ENCODE results near the gene GMDS. TPM values are rescaled to one million over a fixed set of nuclear protein-coding genes. Genes with fewer than 3 reads are reported as not detected.
A peak's percentile ranks its signal among the peaks of the same experiment; 100 is the strongest.

Gene GMDS
- total RNA-seq, 1 experiment from 2014 or later, result 35.0 TPM

- TF ChIP-seq PREB (CRISPR knock-in tag; IDR thresholded peaks at IDR 0.05; ENCODE audit: borderline replicate concordance) (no peak), NR2C2 (CRISPR knock-in tag; IDR thresholded peaks at IDR 0.05) (no peak), ZNF671 (CRISPR knock-in tag; IDR thresholded peaks at IDR 0.05) (no peak), ZNF121 (CRISPR knock-in tag; IDR thresholded peaks at IDR 0.05) (no peak), ETV6 (CRISPR knock-in tag; IDR thresholded peaks at IDR 0.05) (no peak), ATF1 (CRISPR knock-in tag; IDR thresholded peaks at IDR 0.05) (no peak)
Measured at GRCh38 chr6:1611322-1611571, 634.2 kb downstream of the GMDS start (continued).

GRCh38 chr6:1610497-1611321 lies 634.7 kb downstream of the GMDS start:
- no peak for ATAC-seq
- Mint-ChIP-seq H3K36me3 (no peaks in the 10 kb centered on the region), H3K4me1 (peaks cover 39% of the 10 kb centered on the region), H3K4me3 (peak overlapping the region; percentile 72), H3K9me3 (no peaks in the 10 kb centered on the region), H3K27ac (no peak overlapping the region), H3K27me3 (ENCODE audit: low read depth) (peaks cover 85% of the 10 kb centered on the region)
- ChIA-PET CTCF (interaction anchor here (0.7 to 1.6 kb wide), 6 partner anchors 8 to 552 kb away, joined by 3 to 5 read pairs (median 3); no protein-coding TSS in a partner anchor), POLR2A (no interaction called here)
- TF ChIP-seq FOXP1 (CRISPR knock-in tag; IDR thresholded peaks at IDR 0.05; ENCODE audit: borderline replicate concordance), result 0 out of 2 replicates have a peak, but pooled peaks have one; percentile 14
- no peak for TF ChIP-seq ATF3 (CRISPR knock-in tag; conservative IDR thresholded peaks at IDR 0.05)
- TF ChIP-seq ZNF232 (CRISPR knock-in tag; IDR thresholded peaks at IDR 0.05), result no peak
- DNase-seq (ENCODE audit: low spot score), result no peak

GRCh38 chr6:1609648-1610496 lies 635.5 kb downstream of the GMDS start, which contains the start of gene FOXC1:
FOXC1 (plus strand) TSS chr6:1609915; CDS start chr6:1610446, 531 bp downstream.
- DNase-seq (ENCODE audit: low spot score), result peak; percentile 76
- CTCF ChIA-PET, result interaction anchor here (0.7 to 1.6 kb wide), 5 partner anchors 9 to 553 kb away, joined by 3 to 4 read pairs (median 3); no protein-coding TSS in a partner anchor

More at GRCh38 chr6:1609648-1610496, 635.5 kb downstream of the GMDS start, which contains the start of gene FOXC1:
- no peaks in the 10 kb centered on the region for H3K36me3 Mint-ChIP-seq
- H3K4me3 Mint-ChIP-seq, result peak within 1 kb of the TSS; percentile 72
- TF ChIP-seq HMGXB4 (CRISPR knock-in tag; IDR thresholded peaks at IDR 0.05) (no peak), E2F4 (CRISPR knock-in tag; IDR thresholded peaks at IDR 0.05; ENCODE audit: borderline replicate concordance, low read depth) (no peak), OVOL2 (CRISPR knock-in tag; IDR thresholded peaks at IDR 0.05; ENCODE audit: borderline replicate concordance) (no peak), JAZF1 (CRISPR knock-in tag; IDR thresholded peaks at IDR 0.05) (no peak), ZNF423 (CRISPR knock-in tag; IDR thresholded peaks at IDR 0.05) (no peak)
- POLR2A ChIA-PET, result no interaction called here
- H3K27me3 Mint-ChIP-seq (ENCODE audit: low read depth), result peaks cover 86% of the 10 kb centered on the region
- ATAC-seq, result peak; percentile 23
- H3K27ac Mint-ChIP-seq, result no peak within 1 kb of the TSS
- H3K9me3 Mint-ChIP-seq, result no peaks in the 10 kb centered on the region
- peaks cover 43% of the 10 kb centered on the region for H3K4me1 Mint-ChIP-seq

All from WTC11 (cell line).